GM23248 (cell line): ENCODE data around the gene DMKN. TPM values are rescaled to one million over a fixed set of nuclear protein-coding genes. Genes with fewer than 3 reads are reported as not detected.

ENCODE experiments used
- DNase-seq: peaks from one replicate; pipeline ENCODE4 v3.0.0-alpha.2; 2015
- H2AFZ ChIP-seq: fragments of 200-600 bp; sonication (generic); 2 replicates; pipeline ENCODE4 v1.6.1; 2016; ENCODE audit warnings: antibody characterized with exemption
- H3F3A ChIP-seq: fragments of 200-600 bp; sonication (generic); 2 replicates; pipeline ENCODE4 v1.6.1; 2016; ENCODE audit warnings: mild to moderate bottlenecking, antibody characterized with exemption, mixed run types; ENCODE audit not compliant: insufficient read depth
- H3K27ac ChIP-seq: fragments of 200-600 bp; sonication (generic); 2 replicates; pipeline ENCODE4 v1.5.1; 2016; ENCODE audit warnings: mild to moderate bottlenecking
- H3K27me3 ChIP-seq: fragments of 200-600 bp; sonication (generic); replicated peaks from 2 replicates; pipeline ENCODE4 v1.6.1; 2016; ENCODE audit warnings: mild to moderate bottlenecking; ENCODE audit not compliant: insufficient read depth
- H3K36me3 ChIP-seq: fragments of 200-600 bp; sonication (generic); 2 replicates; pipeline ENCODE4 v1.6.1; 2016; ENCODE audit warnings: low read depth, mild to moderate bottlenecking
- H3K4me1 ChIP-seq: fragments of 200-600 bp; sonication (generic); 2 replicates; pipeline ENCODE4 v1.6.1; 2016; ENCODE audit warnings: mild to moderate bottlenecking; ENCODE audit not compliant: insufficient read depth
- H3K4me2 ChIP-seq: fragments of 200-600 bp; sonication (generic); one replicate; pipeline ENCODE4 v1.6.1; 2016; ENCODE audit warnings: mild to moderate bottlenecking; ENCODE audit not compliant: unreplicated experiment
- H3K4me3 ChIP-seq: fragments of 200-600 bp; sonication (generic); 2 replicates; pipeline ENCODE4 v1.5.1; 2016; ENCODE audit warnings: mild to moderate bottlenecking
- H3K79me2 ChIP-seq: fragments of 200-600 bp; sonication (generic); 2 replicates; pipeline ENCODE4 v1.6.1; 2016; ENCODE audit warnings: mild to moderate bottlenecking; ENCODE audit not compliant: insufficient read depth
- H3K9ac ChIP-seq: fragments of 200-600 bp; sonication (generic); 2 replicates; pipeline ENCODE4 v1.6.1; 2016; ENCODE audit warnings: mild to moderate bottlenecking
- H3K9me2 ChIP-seq: fragments of 200-600 bp; sonication (generic); 2 replicates; pipeline ENCODE4 v1.6.1; 2016; ENCODE audit warnings: mixed run types, mild to moderate bottlenecking, moderate library complexity; ENCODE audit not compliant: insufficient read depth
- H3K9me3 ChIP-seq: fragments of 200-600 bp; sonication (generic); one replicate; pipeline ENCODE4 v1.6.1; 2017; ENCODE audit warnings: low read depth
- H4K20me1 ChIP-seq: fragments of 200-600 bp; sonication (generic); 2 replicates; pipeline ENCODE4 v1.6.0; 2016; ENCODE audit not compliant: insufficient read depth
- EZH2 ChIP-seq: fragments of 200-600 bp; sonication (generic); IDR thresholded peaks from 2 replicates; pipeline ENCODE4 v1.6.1; 2018; ENCODE audit warnings: antibody characterized with exemption, mild to moderate bottlenecking; ENCODE audit not compliant: insufficient read depth, poor library complexity, severe bottlenecking
- EZH2phosphoT487 ChIP-seq: fragments of 200-600 bp; sonication (generic); IDR thresholded peaks from 2 replicates; pipeline ENCODE4 v1.6.1; 2018; ENCODE audit warnings: antibody characterized with exemption, moderate library complexity, mild to moderate bottlenecking, low read depth; ENCODE audit not compliant: insufficient read depth
- WGBS, 2 experiments: methylation state at CpG; one replicate each; pipeline ENCODE4 v1.1.6; 2015 to 2017; ENCODE audit warnings: low lambda C conversion rate in 2 of 2, low coverage in 1 of 2; ENCODE audit errors: missing lambda C conversion rate in 2 of 2; 5-methylcytosine and 5-hydroxymethylcytosine counted together
- in situ Hi-C: fragments of 300-500 bp; cut with MboI; formaldehyde crosslinking; loops from 2 replicates; pipeline ENCODE4 v1.15.0; 2020
- polyA plus RNA-seq: library from polyadenylated mRNA; unstranded; fragments of >200 nt; fragmentation: Nextera tagmentation; extraction: Ambion mirVana; gene quantifications from 2 replicates; pipeline ENCODE4 v1.2.1, GENCODE V29; 2016
- total RNA-seq: library from RNA; depleted of rRNA; stranded (reverse); fragments of >200 nt; shearing (Covaris generic); gene quantifications from 2 replicates; pipeline ENCODE4 v1.2.3, GENCODE V29; 2014; rRNA removed

DMKN gene, protein sequence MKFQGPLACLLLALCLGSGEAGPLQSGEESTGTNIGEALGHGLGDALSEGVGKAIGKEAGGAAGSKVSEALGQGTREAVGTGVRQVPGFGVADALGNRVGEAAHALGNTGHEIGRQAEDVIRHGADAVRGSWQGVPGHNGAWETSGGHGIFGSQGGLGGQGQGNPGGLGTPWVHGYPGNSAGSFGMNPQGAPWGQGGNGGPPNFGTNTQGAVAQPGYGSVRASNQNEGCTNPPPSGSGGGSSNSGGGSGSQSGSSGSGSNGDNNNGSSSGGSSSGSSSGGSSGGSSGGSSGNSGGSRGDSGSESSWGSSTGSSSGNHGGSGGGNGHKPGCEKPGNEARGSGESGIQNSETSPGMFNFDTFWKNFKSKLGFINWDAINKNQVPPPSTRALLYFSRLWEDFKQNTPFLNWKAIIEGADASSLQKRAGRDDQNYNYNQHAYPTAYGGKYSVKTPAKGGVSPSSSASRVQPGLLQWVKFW
- 20.0 and 25.4 TPM in 2 replicates for total RNA-seq
- 30.9 and 34.5 TPM in 2 replicates for polyA plus RNA-seq

DNA sequence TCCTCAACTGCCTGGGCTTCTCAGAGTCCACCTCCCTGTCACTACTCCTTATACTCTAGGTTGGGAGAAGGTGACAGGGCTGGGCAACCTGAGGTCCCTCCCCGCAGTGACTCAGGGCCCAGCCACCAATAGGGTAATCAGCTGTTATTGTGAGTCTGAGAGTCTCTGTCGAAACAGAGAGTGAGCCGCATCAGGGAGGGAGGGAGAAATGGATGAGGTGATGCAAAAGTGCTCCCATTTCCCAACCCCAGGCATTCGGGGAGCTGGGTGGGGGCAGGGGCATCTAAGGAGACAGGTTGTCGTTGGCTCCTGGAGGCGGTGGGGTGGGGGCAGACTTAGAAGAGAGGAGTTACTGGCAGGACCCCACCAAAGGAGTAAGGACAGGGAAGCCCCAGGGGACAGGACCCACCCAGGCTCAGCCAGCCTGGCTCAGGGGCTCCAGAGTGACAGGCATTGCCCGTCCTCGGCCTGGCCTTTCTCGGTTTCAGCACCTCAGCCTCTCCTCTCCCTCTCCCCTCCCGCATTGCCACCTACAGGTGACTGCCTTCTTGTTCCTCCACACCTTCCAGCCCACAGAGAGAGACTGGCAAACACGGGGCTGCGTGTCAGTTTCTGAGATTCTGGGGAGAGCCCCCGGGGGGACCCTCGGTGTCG is at the start of gene DMKN:
DMKN (minus strand) TSS at position 22 of the 654 bp plus-strand sequence. CDS start 174 bp downstream, outside the sequence.
- Histone ChIP-seq H3K36me3 (no peaks in the 10 kb centered on the region), H3K27me3 (no peaks in the 10 kb centered on the region), H3K4me1 (peaks cover 25% of the 10 kb centered on the region), H3K4me3 (peak within 1 kb of the TSS; percentile 25; the same call in 1 of the 2 replicates), H3K79me2 (no peaks in the 10 kb centered on the region), H2AFZ (peak within 1 kb of the TSS; percentile 69), H3K27ac (peak within 1 kb of the TSS; percentile 59), H3K4me2 (peak within 1 kb of the TSS; percentile 71), H3K9me2 (no peaks in the 10 kb centered on the region), H3K9me3 (no peaks in the 10 kb centered on the region), H3F3A (peaks cover 3% of the 10 kb centered on the region; the same call in 1 of the 2 replicates), H3K9ac (peak within 1 kb of the TSS; percentile 73), H4K20me1 (no peaks in the 10 kb centered on the region)
- peak; percentile 93 for DNase-seq
- no peak for TF ChIP-seq EZH2
- TF ChIP-seq EZH2phosphoT487 = no peak
- 7 to 9% methylated on average over 11 to 15 of the region's 15 CpGs for WGBS, 2 experiments
- in situ Hi-C loops = no loop called here

DNA sequence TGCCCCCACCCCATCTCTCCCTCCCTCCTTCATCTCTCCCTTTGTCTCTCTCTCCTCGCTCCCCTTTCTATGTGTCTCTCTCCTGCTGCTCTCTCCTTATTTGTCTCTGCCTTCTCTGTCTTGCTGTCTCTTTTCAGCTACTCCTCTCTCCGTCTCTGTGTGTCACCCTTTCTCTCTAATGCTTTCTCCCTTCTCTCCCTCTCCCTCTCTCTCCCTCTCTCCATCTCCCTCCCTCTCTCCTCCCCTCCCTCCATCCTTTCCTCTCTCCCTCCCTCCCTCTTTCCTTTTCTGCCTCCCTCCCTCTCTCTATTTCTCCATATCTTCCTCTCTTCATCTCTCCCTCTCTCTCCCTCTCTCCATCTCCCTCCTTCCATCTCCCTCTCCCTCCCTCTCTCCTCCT is 49.3 kb upstream of the DMKN start:
- no peak overlapping the region for H3K27ac ChIP-seq
- in situ Hi-C loops = no loop called here
- no peak overlapping the region for H3K9ac ChIP-seq
- H3K4me3 ChIP-seq = no peak overlapping the region
- H3K79me2 ChIP-seq = no peaks in the 10 kb centered on the region
- no peak overlapping the region for H3K4me2 ChIP-seq
- no peaks in the 10 kb centered on the region for H3F3A ChIP-seq
- TF ChIP-seq EZH2phosphoT487 (no peak), EZH2 (no peak)
- H4K20me1 ChIP-seq = no peaks in the 10 kb centered on the region
- DNase-seq = no peak
- no peak overlapping the region for H2AFZ ChIP-seq
- 0 out of 2 replicates have a peak, but pooled peaks cover 14% of the 10 kb centered on the region for H3K27me3 ChIP-seq
- no peaks in the 10 kb centered on the region for H3K9me3 ChIP-seq
- 20% methylated on average over 2 of the region's 2 CpGs; no CpG with 5 or more reads in 1 of the 2 experiments for WGBS, 2 experiments
- H3K36me3 ChIP-seq = no peaks in the 10 kb centered on the region
- H3K9me2 ChIP-seq = no peaks in the 10 kb centered on the region
- H3K4me1 ChIP-seq = no peaks in the 10 kb centered on the region

DNA sequence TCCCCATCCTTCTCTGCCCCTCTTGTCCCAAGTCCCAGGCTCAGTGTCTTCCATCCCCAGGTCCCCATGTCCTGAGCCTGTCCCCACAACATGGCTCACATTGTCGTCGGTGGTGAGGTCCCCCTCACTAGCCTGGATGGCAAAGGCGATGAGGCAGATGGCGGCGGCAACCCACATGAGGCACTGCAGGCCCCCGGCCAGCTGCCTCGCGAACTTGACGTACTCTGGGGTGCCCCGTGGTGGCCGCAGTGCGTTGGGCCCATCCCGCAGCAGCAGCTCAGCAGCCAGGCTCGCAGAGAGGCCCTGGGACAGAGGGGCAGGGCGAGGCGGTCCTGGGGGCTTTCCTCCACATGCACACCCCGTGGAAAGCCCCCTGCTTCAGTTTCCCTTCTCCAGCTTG is 48.9 kb upstream of the DMKN start:
- Histone ChIP-seq H3K9me3 (no peaks in the 10 kb centered on the region), H2AFZ (no peak overlapping the region), H3K4me2 (no peak overlapping the region), H3K4me3 (no peak overlapping the region), H3K27me3 (0 out of 2 replicates have a peak, but pooled peaks cover 14% of the 10 kb centered on the region), H3K36me3 (no peaks in the 10 kb centered on the region), H3K79me2 (no peaks in the 10 kb centered on the region), H4K20me1 (no peaks in the 10 kb centered on the region), H3F3A (no peaks in the 10 kb centered on the region), H3K9ac (no peak overlapping the region), H3K27ac (no peak overlapping the region), H3K9me2 (no peaks in the 10 kb centered on the region), H3K4me1 (no peaks in the 10 kb centered on the region)
- DNase-seq = no peak
- 60% methylated on average over 16 to 17 of the region's 17 CpGs for WGBS, 2 experiments
- no peak for TF ChIP-seq EZH2phosphoT487
- no peak for TF ChIP-seq EZH2
- in situ Hi-C loops = no loop called here

DNA sequence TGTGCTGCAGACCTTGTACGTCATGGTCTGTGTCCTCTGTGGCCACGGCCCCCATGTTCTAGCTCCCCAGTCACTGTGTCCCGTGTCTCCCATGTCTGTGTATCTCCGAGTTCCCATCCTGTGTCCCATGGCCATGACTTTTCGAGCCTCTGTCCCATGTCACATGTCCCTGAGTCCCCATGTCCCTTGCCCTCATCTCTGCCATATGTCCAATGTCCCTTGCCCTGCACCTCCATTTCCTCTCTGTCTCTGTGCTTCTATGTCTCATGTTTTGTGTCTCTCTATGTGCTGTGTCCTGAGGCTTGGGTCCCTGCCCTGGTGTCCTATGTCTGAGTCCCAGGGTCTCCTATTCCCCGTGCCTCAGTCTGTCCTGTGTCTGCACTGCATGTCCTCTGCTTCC is 48.0 kb upstream of the DMKN start:
- 0 out of 2 replicates have a peak, but pooled peaks cover 14% of the 10 kb centered on the region for H3K27me3 ChIP-seq

More for the DNA sequence above, 48.0 kb upstream of the DMKN start:
- in situ Hi-C loops = no loop called here
- no peaks in the 10 kb centered on the region for H3K9me2 ChIP-seq
- 33 to 42% methylated on average over 6 of the region's 6 CpGs for WGBS, 2 experiments
- no peaks in the 10 kb centered on the region for H3F3A ChIP-seq
- no peak overlapping the region for H3K4me3 ChIP-seq
- H3K79me2 ChIP-seq = no peaks in the 10 kb centered on the region
- no peaks in the 10 kb centered on the region for H3K9me3 ChIP-seq
- H4K20me1 ChIP-seq = no peaks in the 10 kb centered on the region
- no peak overlapping the region for H2AFZ ChIP-seq
- H3K36me3 ChIP-seq = no peaks in the 10 kb centered on the region
- no peak for DNase-seq
- no peak overlapping the region for H3K4me2 ChIP-seq
- TF ChIP-seq EZH2 (no peak), EZH2phosphoT487 (no peak)
- no peak overlapping the region for H3K9ac ChIP-seq
- H3K27ac ChIP-seq = no peak overlapping the region
- no peaks in the 10 kb centered on the region for H3K4me1 ChIP-seq
